GM18508 (cell line): ENCODE results near the gene TEX36.
"Not testable (repeated sequence)": the region's sequence is repeated elsewhere in the genome, so short reads cannot be mapped to it uniquely, and the experiment has no call there.

Experiments
- ATAC-seq: cut with Tn5 transposase; IDR thresholded peaks from one replicate; pipeline ENCODE4 v1.9.1; 2021; ENCODE audit warnings: moderate number of reproducible peaks; ENCODE audit not compliant: insufficient read depth, unreplicated experiment

TEX36 gene

GRCh38 chr10:125637496-125637895, 45.5 kb downstream of the TEX36 start:
- ATAC-seq: no peak

DNA sequence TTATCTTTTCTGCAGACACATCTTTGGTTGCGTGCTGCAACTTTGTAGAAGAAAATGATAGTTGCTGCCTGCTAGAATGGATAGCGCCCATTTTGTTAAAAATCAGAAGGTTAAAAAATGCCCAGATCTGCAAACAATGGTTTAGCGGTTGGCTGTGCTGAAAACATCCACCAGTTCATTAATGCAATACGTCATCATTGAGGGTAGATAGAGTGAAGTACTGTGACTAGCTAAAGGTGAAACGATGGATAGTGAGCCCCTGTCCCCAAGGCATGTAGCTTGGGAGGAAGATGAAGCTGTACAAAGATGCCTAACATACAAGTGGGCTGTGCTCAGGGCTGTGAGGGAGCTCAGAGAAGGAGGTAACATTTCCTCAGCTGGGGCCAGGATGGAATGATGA, 48.4 kb downstream of the TEX36 start:
- no peak for ATAC-seq

GRCh38 chr10:125633517-125633999, 49.4 kb downstream of the TEX36 start:
- ATAC-seq: no peak

DNA sequence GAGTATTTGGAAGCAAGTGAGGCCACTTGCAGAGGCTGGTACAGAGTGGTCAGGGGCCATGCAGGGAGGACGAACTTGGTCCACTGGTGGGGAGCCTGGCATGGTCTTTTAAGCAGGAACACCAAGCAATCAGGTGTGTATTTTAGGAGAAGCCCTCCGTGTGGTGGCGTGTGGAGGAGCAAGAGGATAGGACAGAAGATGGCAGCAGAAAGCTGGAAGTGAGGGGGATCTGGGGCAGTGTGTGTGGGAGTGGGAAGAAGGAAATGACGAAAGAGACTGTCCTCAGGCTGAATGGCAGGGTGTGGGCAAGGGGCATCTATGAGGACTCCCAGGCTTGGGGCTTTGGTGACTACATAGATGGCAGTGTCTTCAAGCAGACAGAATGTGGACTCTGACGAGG, 51.2 kb downstream of the TEX36 start:
- no peak for ATAC-seq

- no peak for ATAC-seq
These were observed 53.1 kb downstream of the TEX36 start for GRCh38 chr10:125629758-125630376.

DNA sequence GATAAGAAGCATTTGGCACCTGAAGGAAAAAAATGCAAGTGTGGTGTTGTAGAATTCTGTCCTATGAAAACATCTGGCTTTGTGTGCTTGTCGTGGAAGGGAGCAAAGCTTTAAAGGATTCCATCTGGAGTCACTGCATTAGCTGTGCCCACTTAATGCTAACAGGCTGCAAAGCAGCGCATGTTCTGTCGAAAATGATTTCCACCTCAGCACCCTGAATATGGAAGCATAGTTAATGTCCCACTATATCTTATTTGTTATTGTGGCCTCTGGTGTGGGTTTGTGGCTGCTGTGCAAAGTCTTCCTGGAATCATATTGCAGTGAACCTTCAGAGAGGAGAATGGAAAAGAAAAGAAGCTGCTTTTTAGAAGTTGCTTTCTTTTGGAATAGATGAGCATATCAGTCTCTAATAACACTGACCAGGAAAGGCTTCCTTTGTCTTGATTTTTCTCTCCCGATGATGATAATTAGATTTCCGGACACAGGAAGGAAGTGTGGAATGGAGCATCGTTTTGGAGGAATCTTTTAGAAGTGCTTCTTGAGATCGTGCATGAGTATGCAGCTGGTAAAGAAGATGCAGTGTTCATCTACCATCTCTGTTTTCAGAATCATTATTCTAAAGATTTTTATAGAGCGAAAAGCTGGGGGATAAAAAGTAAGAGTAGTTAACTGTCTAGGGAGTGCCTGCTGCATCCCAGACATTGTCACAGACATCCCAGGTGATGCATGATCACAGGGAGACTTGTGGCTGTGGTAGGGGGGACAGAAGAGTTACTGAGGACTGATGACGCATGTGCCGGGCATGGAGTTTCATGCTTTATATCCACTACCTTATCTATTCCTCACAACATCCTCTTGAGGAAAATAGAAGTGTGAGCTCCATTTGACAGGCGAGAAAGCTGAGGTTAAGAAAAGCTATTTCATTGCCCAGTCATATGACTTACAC, 54.6 kb downstream of the TEX36 start:
- ATAC-seq: no peak

GRCh38 chr10:125627646-125628045, 55.3 kb downstream of the TEX36 start:
- no peak for ATAC-seq

DNA sequence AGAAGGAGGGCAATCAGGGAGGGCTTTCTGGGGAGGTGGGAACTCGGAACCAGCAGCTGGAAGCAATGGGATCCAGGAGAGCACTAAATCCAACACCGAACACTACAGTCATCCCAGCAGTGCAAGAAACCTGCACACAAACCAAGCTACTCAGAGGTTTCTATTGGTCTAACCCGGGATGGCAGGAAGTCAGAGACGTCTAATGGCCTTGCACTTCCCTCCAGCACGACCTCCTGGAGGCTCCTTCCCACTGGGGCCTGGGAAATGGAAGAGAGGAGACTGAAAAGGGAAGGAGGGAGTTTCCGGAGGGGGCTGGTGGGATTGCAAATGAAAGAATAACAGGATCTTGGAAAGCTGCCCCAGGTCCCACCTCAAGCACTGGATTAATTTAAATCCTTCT, 56.3 kb downstream of the TEX36 start:
- ATAC-seq: no peak

- no peak for ATAC-seq
These were observed 57.4 kb downstream of the TEX36 start for GRCh38 chr10:125625586-125625985.

DNA sequence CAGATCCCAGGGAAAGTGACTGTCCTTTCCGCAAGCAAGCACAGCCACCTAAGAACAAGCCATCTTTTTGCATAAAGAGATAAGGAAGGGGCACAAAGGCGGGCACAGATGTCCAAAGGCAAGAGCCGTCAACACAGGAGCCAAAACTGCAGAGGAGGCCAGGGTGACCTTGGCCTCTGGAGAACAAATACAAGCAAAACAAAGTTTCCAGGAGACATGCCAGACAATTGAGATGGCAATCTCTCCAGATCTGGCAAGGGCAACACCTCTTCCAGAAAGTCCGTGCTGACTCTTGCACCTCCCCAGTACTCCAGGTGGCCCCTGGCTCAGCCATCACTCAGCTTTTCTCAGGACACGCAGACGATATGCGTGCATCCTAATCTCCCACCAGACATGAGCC, 58.2 kb downstream of the TEX36 start:
- ATAC-seq: no peak

GRCh38 chr10:125621052-125621451, 61.9 kb downstream of the TEX36 start:
- no peak for ATAC-seq

DNA sequence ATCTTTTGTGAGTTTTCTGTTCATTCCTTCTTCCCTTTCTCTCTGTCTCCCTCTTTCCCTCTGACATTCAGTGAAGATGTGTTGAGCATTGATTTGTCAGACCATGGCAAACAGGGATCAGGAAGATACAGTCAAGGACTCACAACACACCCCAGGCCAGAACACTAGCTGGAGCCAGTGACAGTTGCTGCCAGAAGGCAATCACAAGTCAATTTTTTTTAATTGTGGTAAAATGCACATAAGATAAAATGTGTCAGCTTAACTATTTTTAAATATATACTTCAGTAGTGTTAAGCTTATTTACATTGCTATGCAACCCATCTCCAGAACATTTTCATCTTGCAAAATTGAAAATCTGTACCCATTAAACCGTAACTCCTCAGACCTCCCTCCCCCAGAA, 62.6 kb downstream of the TEX36 start:
- no peak for ATAC-seq

DNA sequence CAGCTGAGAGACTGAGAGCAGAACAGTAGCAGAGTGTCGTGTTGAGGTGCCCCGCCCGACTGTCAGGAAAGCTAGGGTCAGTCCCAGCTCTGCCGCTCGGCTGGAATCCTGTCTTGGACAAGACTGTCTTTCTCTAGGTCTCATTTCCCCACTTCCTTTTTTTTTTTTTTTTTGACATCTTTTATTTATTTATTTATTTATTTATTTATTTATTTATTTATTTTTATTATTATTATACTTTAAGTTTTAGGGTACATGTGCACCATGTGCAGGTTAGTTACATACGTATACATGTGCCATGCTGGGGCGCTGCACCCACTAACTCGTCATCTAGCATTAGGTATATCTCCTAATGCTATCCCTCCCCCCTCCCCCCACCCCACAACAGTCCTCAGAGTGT, 69.9 kb downstream of the TEX36 start:
- not testable (repeated sequence) for ATAC-seq

GRCh38 chr10:125611756-125612155, 71.2 kb downstream of the TEX36 start:
- ATAC-seq: no peak

GRCh38 chr10:125611216-125611615, 71.7 kb downstream of the TEX36 start:
- no peak for ATAC-seq

DNA sequence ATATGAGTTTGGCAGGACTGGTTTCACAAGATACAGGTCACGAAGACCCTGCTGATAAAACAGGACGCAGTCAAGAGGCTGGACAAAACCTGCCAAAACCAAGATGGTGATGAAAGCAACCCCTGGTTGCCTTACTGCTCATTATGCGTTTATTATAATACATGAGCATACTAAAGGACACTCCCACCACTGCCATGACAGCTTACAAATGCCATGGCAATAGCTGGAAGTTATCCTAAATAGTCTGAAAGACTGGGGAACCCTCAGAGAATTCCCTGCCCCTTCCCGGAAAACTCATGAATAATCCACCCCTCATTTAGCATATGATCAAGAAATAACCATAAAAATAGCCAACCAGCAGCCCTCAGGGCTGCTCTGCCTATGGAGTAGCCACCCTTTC, 73.1 kb downstream of the TEX36 start:
- no peak for ATAC-seq

- ATAC-seq: no peak
These were observed 74.5 kb downstream of the TEX36 start for GRCh38 chr10:125608474-125608873.

- no peak for ATAC-seq
These were observed 75.2 kb downstream of the TEX36 start for GRCh38 chr10:125607689-125608290.

DNA sequence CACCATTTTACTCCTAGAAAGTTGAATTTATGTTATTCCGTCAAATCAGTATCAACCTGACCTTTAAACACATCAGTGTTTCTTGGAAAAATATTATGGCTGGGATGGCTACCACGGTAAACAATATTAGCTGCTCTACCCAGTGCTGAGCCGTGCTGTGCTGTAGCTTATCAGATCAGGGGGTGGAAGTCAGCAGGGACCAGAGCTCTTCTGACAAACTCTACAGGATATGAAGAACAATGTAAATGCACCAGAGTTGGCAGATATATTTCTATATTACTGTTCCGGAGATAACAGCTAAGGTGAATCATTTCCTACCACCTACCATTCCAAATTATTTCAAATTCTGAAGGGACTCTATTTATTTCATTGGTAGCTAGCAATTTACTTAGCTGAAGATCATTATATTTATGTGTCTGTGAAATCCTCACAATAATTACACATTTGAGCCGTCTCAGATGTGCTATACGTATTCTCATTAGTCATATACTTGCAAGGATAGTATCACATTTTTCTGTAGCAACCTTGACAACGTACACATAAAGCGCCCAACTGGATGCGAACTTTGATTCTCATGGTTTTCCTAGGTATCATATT, 76.5 kb downstream of the TEX36 start:
- no peak for ATAC-seq
